Activated CD4-positive, alpha-beta T cell treated with anti-CD3 and anti-CD28 coated beads, Interleukin-2, amount 50 U/mL, for 24 hours (primary cell): ENCODE measurements around the gene NRF1.
"Not testable (repeated sequence)": the region's sequence is repeated elsewhere in the genome, so short reads cannot be mapped to it uniquely, and the experiment has no call there.

Experiments
- DNase-seq, 2 donors: peaks; one replicate each; pipeline ENCODE4 v3.0.0-alpha.2; 2020; ENCODE audit warnings: low read depth in 1 of 2, low spot score in 1 of 2

The NRF1 gene

DNA sequence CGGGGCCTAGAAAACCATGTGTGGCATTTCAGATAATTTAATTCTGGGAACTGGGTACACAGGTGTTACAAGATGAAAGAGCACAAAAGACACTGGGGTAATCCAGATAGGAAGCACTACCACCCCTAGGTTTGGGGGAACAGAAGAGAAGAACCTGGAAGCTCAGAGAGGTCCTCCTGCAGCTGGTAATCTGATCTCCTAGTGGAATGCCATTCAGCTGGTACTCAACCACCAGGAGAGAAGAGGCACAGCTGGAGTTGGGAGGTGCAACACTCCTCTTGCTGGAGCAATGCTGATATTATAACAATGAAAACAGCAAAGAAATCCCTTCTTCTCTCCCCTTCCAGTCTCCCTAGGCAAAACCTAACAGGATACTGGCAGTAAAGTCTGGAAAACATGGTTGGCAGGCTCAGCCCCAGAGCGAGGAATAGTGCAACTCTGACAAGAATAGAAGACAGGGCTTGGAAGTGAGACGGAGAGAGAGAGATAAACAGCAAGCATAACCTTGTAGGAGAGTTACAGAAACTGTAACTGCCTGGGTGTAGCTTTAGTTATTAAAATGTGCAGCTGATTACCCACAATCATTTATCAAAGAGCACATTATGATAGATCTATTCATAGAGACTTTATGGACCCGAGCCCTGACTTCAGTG lies 35.0 kb downstream of the NRF1 start:
- DNase-seq: no peak

DNA sequence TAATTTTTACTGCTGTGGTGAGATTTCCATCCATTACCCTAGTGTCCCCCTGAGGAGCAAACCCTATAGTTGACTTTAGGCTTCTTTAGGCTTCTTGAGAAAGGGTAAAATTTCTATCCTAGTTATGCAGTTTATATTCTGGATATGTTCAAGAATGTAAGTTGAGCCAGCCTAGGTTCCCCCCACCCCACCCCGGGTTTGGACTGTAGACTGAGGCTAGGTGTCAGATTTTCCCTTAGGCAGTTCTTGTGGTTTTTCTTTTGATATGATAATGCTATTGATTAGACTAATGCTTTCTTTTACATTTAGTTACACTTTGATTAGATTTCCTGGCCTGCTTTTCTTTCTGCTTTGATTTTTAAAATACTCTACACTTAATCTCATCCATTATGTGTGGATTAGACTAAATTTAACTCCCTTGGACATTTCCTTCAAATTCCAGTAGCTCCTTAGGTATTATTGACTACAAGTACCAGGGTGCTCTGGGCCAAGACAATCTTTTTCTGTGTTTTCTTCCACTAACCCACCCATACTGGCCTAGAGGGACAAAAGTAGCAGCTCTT lies 37.7 kb downstream of the NRF1 start:
- no peak for DNase-seq

GRCh38 chr7:129650056-129650758 lies 38.7 kb downstream of the NRF1 start:
- DNase-seq: no peak

DNA sequence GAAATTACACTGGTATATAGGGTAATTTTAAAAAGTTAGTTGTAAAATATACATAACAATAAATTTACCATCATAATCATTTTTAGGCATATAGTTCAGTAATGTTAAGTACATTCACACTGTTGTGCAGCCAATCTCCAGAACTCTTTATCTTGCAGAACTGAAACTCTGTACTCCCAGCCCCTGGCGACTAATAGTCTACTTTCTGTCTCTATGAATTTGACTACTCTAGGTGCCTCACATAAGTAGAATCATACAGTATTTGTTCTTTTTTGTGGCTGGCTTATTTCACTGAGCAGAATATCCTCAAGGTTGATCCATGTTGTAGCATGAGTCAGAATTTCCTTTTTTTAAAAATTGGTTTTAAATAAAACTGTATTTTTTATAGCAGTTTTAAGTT lies 41.4 kb downstream of the NRF1 start:
- no peak for DNase-seq

GRCh38 chr7:129655811-129656210 lies 44.3 kb downstream of the NRF1 start:
- DNase-seq: no peak

- no peak for DNase-seq
These were observed 45.8 kb downstream of the NRF1 start for GRCh38 chr7:129657363-129657762.

DNA sequence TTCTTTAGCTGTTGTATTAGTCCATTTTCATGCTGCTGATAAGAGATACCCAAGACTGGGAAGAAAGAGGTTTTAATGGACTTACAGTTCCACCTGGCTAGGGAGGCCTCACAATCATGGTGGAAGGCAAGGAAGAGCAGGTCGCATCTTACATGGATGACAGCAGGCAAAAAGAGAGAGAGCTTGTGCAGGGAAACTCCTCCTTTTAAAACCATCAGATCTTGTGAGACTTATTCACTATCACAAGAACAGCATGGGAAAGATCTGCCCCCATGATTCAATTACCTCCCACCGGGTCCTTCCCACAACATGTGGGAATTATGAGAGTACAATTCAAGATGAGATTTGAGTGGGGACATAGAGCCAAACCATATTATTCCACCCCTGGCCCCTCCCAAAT lies 48.4 kb downstream of the NRF1 start:
- not testable (repeated sequence) for DNase-seq

- DNase-seq: no peak
These were observed 50.2 kb downstream of the NRF1 start for GRCh38 chr7:129661645-129662182.

DNA sequence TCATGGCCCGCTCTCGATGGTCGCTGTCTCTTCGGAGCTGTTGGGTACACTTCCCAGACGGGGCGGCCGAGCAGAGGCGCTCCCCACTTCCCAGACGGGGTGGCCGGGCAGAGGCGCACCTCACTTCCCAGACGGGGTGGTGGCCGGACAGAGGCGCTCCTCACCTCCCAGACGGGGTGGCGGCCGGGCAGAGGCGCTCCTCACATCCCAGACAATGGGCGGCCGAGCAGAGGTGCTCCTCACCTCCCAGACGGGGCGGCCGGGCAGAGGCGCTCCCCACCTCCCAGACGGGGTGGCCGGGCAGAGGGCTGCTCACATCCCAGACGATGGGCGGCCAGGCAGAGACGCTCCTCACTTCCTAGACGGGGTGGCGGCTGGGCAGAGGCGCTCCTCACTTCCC lies 51.7 kb downstream of the NRF1 start:
- not testable (repeated sequence) for DNase-seq

GRCh38 chr7:129664029-129665012 lies 52.8 kb downstream of the NRF1 start:
- DNase-seq: no peak

DNA sequence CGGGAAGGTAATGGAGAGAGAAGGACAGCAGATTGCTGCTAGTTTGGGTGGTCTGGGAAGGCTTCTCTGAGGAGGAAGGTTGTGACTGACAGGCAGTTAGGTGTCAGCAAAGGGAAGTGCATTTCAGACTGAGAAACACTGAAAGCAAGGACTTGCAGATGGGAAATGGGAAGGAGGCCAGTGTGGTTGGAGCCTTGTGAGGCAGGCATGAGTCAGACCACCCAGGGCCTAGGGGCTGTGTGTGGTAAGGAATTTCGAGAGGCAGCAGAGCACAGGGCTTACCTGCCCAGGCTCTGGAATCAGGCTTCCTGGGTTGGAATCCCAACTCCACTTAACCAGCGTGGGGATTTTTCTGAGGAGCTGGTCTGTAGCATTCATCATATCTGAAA lies 53.5 kb downstream of the NRF1 start:
- no peak for DNase-seq

GRCh38 chr7:129667116-129667515 lies 55.6 kb downstream of the NRF1 start:
- no peak for DNase-seq

- DNase-seq: no peak
These were observed 56.0 kb downstream of the NRF1 start for GRCh38 chr7:129667551-129667950.

GRCh38 chr7:129669901-129670300 lies 58.4 kb downstream of the NRF1 start:
- DNase-seq: no peak

- DNase-seq: no peak
These were observed 59.1 kb downstream of the NRF1 start for GRCh38 chr7:129670656-129671055.

DNA sequence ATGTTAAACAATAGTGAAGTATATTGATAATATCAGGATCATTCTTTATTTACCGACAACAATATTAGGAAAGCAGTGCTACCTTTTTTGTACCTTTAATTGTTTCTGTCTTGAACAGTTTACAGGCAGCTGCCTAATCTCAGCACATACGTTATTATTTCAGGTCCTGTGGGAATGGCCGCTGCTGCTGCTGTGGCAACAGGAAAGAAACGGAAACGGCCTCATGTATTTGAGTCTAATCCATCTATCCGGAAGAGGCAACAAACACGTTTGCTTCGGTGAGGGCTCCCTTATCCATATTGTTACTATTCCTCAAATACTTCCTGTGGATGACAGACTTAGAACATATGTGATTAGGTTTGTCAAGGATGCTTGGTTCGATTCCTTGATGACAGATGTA lies 59.7 kb downstream of the NRF1 start:
- DNase-seq: no peak

DNA sequence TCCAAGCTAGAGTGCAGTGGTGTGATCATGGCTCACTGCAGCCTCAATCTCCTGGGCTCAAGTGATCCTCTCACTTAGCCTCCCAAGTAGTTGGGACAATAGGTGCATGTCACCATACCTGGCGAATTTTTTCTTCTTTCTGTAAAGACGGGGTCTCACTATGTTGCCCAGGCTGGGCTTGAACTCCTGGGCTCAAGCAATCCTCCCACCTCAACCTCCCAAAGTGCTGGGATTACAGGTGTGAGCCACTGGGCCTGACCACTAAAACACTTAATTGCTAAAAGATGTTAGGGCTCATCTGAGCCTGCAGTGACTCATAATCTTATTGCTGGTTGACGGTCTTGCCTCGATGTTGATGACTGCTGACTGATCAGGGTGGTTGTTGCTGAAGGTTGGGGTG lies 63.0 kb downstream of the NRF1 start:
- DNase-seq: not testable (repeated sequence)

DNA sequence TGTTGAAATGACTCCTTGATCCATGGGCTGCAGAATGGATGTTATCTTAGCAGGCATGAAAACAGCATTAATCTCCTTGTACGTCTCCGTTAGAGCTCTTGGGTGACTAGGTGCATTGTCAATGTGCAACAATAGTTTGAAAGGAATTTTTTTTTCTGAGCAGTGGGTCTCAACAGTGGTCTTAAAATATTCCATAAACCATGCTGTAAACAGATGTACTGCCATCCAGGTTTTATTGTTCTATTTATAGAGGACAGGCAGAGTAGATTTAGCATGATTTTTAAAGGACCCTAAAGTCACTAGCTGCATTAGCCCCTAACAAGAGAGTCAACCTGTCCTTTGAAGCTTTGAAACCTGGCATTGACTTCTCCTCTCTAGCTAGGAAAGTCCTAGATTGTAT lies 64.0 kb downstream of the NRF1 start:
- no peak for DNase-seq

DNA sequence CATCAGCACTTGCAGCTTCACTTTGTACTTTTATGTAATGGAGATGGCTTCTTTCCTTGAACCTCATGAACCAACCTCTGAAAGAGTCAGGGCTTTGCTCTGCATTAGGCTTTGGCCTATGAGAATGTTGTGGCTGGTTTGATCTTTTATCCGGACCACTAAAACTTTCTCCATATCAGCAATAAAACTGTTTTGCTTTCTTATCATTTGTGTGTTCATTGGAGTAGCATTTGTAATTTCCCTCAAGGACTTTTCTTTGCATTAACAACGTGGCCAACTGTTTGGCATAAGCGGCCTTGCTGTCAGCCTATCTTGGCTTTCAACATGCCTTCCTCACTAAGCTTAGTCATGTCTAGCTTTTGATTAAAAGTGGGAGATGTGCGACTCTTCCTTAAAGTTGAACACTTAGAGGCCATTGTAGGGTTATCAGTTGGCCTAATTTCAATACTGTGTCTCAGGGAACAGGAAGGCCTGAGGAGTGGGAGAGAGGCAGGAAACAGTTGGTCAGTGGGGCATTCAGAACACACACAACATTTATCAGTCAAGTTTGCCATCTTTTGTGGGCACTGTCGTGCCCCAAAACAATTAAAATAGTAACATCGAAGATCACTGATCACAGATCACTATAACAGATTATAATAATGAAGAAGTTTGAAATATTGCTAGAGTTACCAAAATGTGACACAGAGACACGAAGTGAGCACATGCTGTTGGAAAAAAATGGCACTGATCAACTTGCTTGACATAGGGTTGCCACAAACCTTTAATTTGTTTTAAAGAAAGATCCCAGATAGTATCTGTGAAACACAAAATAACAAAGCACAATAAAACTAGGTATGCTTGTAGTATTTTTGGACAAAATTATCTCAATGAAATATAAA lies 64.7 kb downstream of the NRF1 start:
- no peak for DNase-seq

DNA sequence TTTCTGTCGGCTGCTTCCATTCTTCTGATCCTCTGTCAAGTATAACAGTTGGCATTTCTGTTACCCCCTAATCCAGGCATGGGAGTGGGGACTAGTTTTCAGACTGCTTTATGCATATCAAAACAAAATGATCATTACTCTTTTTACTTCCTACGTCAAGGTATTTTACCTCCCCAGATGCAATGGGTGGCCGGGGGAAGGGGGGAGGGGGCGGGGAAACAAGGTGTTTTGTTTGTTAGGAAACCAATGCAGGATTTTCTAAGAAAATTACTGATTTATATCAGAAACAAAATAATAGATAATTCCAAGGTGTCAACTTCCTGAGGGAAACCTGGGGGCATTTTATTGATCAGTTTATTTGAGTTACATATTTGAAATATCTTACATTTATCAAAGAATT lies 66.3 kb downstream of the NRF1 start:
- DNase-seq: no peak
